ENCODE data around the gene MAEA. TPM values are rescaled to one million over a fixed set of nuclear protein-coding genes. Genes with fewer than 3 reads are reported as not detected.
"Not testable (repeated sequence)": the region's sequence is repeated elsewhere in the genome, so short reads cannot be mapped to it uniquely, and the experiment has no call there.

MAEA gene
- total and polyA plus RNA-seq, 2 experiments from 2014 or later: 49.8 to 99.0 TPM

GRCh38 chr4:1333851-1334578 lies 44.3 kb downstream of the MAEA start:
- H3K4me1 ChIP-seq (ENCODE audit: insufficient read depth); H2AFZ ChIP-seq; H3F3A ChIP-seq (replicated peaks; ENCODE audit: low read depth); H3K79me2 ChIP-seq (replicated peaks; ENCODE audit: insufficient read depth); H3K9me2 ChIP-seq (ENCODE audit: insufficient read depth); H4K20me1 ChIP-seq (replicated peaks; ENCODE audit: insufficient read depth); H3K4me2 ChIP-seq; DNase-seq (ENCODE audit: low spot score); ATAC-seq; H3K4me3 ChIP-seq; H3K27me3 ChIP-seq (ENCODE audit: insufficient read depth); H3K4me1 Mint-ChIP-seq; H3K36me3 ChIP-seq (ENCODE audit: insufficient read depth); H3K4me3 Mint-ChIP-seq; H3K27ac Mint-ChIP-seq; H3K9me3 Mint-ChIP-seq; H3K27ac ChIP-seq (ENCODE audit: low read depth): not testable (repeated sequence)
- H3K36me3 Mint-ChIP-seq (ENCODE audit: low read depth): peaks cover 52% of the 10 kb centered on the region
- peaks cover 11% of the 10 kb centered on the region for H3K27me3 Mint-ChIP-seq (ENCODE audit: insufficient read depth, low read depth, poor library complexity)

- DNase-seq (ENCODE audit: low spot score): no peak
- Mint-ChIP-seq H3K9me3 (no peaks in the 10 kb centered on the region; the same call in 2 of the 3 replicates), H3K4me3 (no peak overlapping the region), H3K27me3 (ENCODE audit: insufficient read depth, low read depth, poor library complexity) (peaks cover 11% of the 10 kb centered on the region), H3K27ac (no peak overlapping the region), H3K4me1 (no peaks in the 10 kb centered on the region), H3K36me3 (ENCODE audit: low read depth) (peaks cover 52% of the 10 kb centered on the region)
- Histone ChIP-seq H3K9me2 (ENCODE audit: insufficient read depth) (no peaks in the 10 kb centered on the region), H3K27me3 (ENCODE audit: insufficient read depth) (no peaks in the 10 kb centered on the region), H3F3A (replicated peaks; ENCODE audit: low read depth) (0 out of 2 replicates have a peak, but pooled peaks cover 5% of the 10 kb centered on the region), H3K36me3 (ENCODE audit: insufficient read depth) (peaks cover 5% of the 10 kb centered on the region), H4K20me1 (replicated peaks; ENCODE audit: insufficient read depth) (no peaks in the 10 kb centered on the region; the same call in 1 of the 2 replicates), H2AFZ (no peak overlapping the region), H3K4me2 (no peak overlapping the region), H3K79me2 (replicated peaks; ENCODE audit: insufficient read depth) (0 out of 2 replicates have a peak, but pooled peaks cover 8% of the 10 kb centered on the region), H3K4me1 (ENCODE audit: insufficient read depth) (no peaks in the 10 kb centered on the region), H3K4me3 (no peak overlapping the region), H3K27ac (ENCODE audit: low read depth) (no peak overlapping the region)
- ATAC-seq: no peak
- no peak for TF ChIP-seq ZNF462 (CRISPR knock-in tag; IDR thresholded peaks at IDR 0.05)
- no peak for TF ChIP-seq ZNF331 (CRISPR knock-in tag; IDR thresholded peaks at IDR 0.05; ENCODE audit: low read depth)
- TF ChIP-seq ZNF114 (CRISPR knock-in tag; IDR thresholded peaks at IDR 0.05): no peak
- no peak for TF ChIP-seq EZH2 (IDR thresholded peaks at IDR 0.05; ENCODE audit: low read depth, unreplicated experiment)
- TF ChIP-seq CREB1 (CRISPR knock-in tag; IDR thresholded peaks at IDR 0.05; ENCODE audit: low read depth): no peak
- TF ChIP-seq CTCF (conservative IDR thresholded peaks at IDR 0.05; ENCODE audit: low read depth in 2 of 2): no peak
- no peak for TF ChIP-seq NANOG (IDR thresholded peaks at IDR 0.05; ENCODE audit: borderline replicate concordance)
- no peak for TF ChIP-seq STAT1 (IDR thresholded peaks at IDR 0.05; ENCODE audit: unreplicated experiment)
- no peak for TF ChIP-seq JUNB (IDR thresholded peaks at IDR 0.05; ENCODE audit: unreplicated experiment)
- TF ChIP-seq POLR2AphosphoS5 (IDR thresholded peaks at IDR 0.05; ENCODE audit: low read depth): no peak
- TF ChIP-seq EZH2phosphoT487 (IDR thresholded peaks at IDR 0.05; ENCODE audit: unreplicated experiment): no peak
- no peak for TF ChIP-seq ETS1 (IDR thresholded peaks at IDR 0.05)
These were observed 44.8 kb downstream of the MAEA start for GRCh38 chr4:1334579-1334895.
